ENCODE results near the gene ABCA2. TPM values are rescaled to one million over a fixed set of nuclear protein-coding genes. Genes with fewer than 3 reads are reported as not detected.
A peak's percentile ranks its signal among the peaks of the same experiment; 100 is the strongest.

The ABCA2 gene
- total RNA-seq, 1 experiment from 2014 or later = 22.4 TPM

- no peak within 1 kb of the TSS for H4K91ac ChIP-seq (ENCODE audit: insufficient read length, low read depth, low read length)
- H3K79me2 ChIP-seq (ENCODE audit: insufficient read depth, low read length) = peaks cover 2% of the 10 kb centered on the region; the same call in 1 of the 2 replicates
- H3K4me1 Mint-ChIP-seq = peaks cover 5 to 10% of the 10 kb centered on the region in 2 experiments
- H4K8ac ChIP-seq (replicated peaks; ENCODE audit: insufficient read length, low read depth, low read length) = no peak within 1 kb of the TSS
- H3K4me3 Mint-ChIP-seq = peak within 1 kb of the TSS; percentile 71 to 86
- no peaks in the 10 kb centered on the region for H3K36me3 Mint-ChIP-seq (ENCODE audit: insufficient read depth in 1 of 3, low read depth in 3 of 3)
- H2AK5ac ChIP-seq (ENCODE audit: insufficient read length, low read length) = no peak within 1 kb of the TSS
- peak; percentile 92 for TF ChIP-seq CTCF (conservative IDR thresholded peaks at IDR 0.05)
- WGBS (ENCODE audit: extremely low coverage, insufficient read length, low lambda C conversion rate) = no CpG with 5 or more reads among the region's 57 CpGs
- H2BK12ac ChIP-seq (ENCODE audit: insufficient read length, low read depth, low read length) = no peak within 1 kb of the TSS
- H3K27me3 Mint-ChIP-seq (ENCODE audit: low read depth) = peaks cover 52% of the 10 kb centered on the region
- H3K79me1 ChIP-seq (ENCODE audit: insufficient read depth, low read depth, low read length, poor library complexity, severe bottlenecking) = no peaks in the 10 kb centered on the region
- no peaks in the 10 kb centered on the region for H4K20me1 ChIP-seq (ENCODE audit: control insufficient read depth, insufficient read depth, insufficient read length)
- peaks cover 6% of the 10 kb centered on the region; the same call in 1 of the 2 replicates for H3K27me3 ChIP-seq (ENCODE audit: insufficient read depth, low read length)
- no peaks in the 10 kb centered on the region for H3K9me3 Mint-ChIP-seq
- H3K18ac ChIP-seq (ENCODE audit: insufficient read length, low read depth, low read length) = no peak within 1 kb of the TSS
- H3K56ac ChIP-seq (ENCODE audit: insufficient read length, low read depth, low read length) = no peak within 1 kb of the TSS
- no peak within 1 kb of the TSS for H3K23ac ChIP-seq (ENCODE audit: insufficient read length, low read depth, low read length)
- no peak within 1 kb of the TSS for H2BK120ac ChIP-seq (ENCODE audit: low read depth, low read length, poor library complexity, severe bottlenecking)
- no peak within 1 kb of the TSS for H3K27ac Mint-ChIP-seq
- H2BK20ac ChIP-seq (ENCODE audit: low read depth, low read length, poor library complexity, severe bottlenecking) = no peak within 1 kb of the TSS
- no peaks in the 10 kb centered on the region for H3K9me3 ChIP-seq (ENCODE audit: control insufficient read depth, low read depth, low read length)
- H3K9ac ChIP-seq (ENCODE audit: extremely low read depth, insufficient read length, low read length) = no peak within 1 kb of the TSS
- no peak within 1 kb of the TSS for H2BK5ac ChIP-seq (ENCODE audit: insufficient read length, low read length)
- H3K23me2 ChIP-seq (ENCODE audit: insufficient read length, low read depth, low read length, poor library complexity, severe bottlenecking) = peaks cover 11% of the 10 kb centered on the region
- DNase-seq = peak; percentile 91
- no peak within 1 kb of the TSS for H3K14ac ChIP-seq (ENCODE audit: insufficient read depth, low read length)
- no peak within 1 kb of the TSS for H3T11ph ChIP-seq (ENCODE audit: low read length)
- no peak within 1 kb of the TSS for H2AFZ ChIP-seq (ENCODE audit: low read length)
- no peak within 1 kb of the TSS for H3K4ac ChIP-seq (ENCODE audit: low read depth, low read length)
- H4K5ac ChIP-seq (ENCODE audit: insufficient read length, low read depth, low read length) = no peak within 1 kb of the TSS
- no peak within 1 kb of the TSS for H2BK15ac ChIP-seq (ENCODE audit: low read depth, low read length)
- no peaks in the 10 kb centered on the region for H3K4me1 ChIP-seq (ENCODE audit: insufficient read depth, low read length)
- peak within 1 kb of the TSS; percentile 58 for H3K4me2 ChIP-seq (ENCODE audit: insufficient read depth, insufficient read length, low read length)
- no peak within 1 kb of the TSS for H3K27ac ChIP-seq (ENCODE audit: insufficient read length, low read depth, low read length)
These were observed 18.2 kb upstream of the ABCA2 start, which contains the start of gene NPDC1 for GRCh38 chr9:137046088-137046787. Gene NPDC1 (minus strand): TSS chr9:137046177. CDS start chr9:137045989, 188 bp downstream.

Data from H9 (cell line).